Measurements from ENCODE around the gene MFSD6. TPM values are rescaled to one million over a fixed set of nuclear protein-coding genes. Genes with fewer than 3 reads are reported as not detected.

MFSD6 gene
- total and polyA plus RNA-seq, 5 donors from 2014 or later = 24.0 to 67.1 (median 29.2) TPM

GRCh38 chr2:190407246-190407661, 901 bp upstream of the MFSD6 start:
- peak overlapping the region; percentile 76 for H3K4me3 ChIP-seq (ENCODE audit: low read depth, low read length)

GRCh38 chr2:190408538-190409271, 550 bp downstream of the MFSD6 start:
- H3K27me3 ChIP-seq (ENCODE audit: control insufficient read depth, insufficient read depth, low read length) = no peaks in the 10 kb centered on the region
- peak overlapping the region; percentile 97 for H3K4me3 ChIP-seq (ENCODE audit: low read depth, low read length)
- peaks cover 39 to 49% (median 43%) of the 10 kb centered on the region in 4 donors for H3K4me1 Mint-ChIP-seq

More at GRCh38 chr2:190407246-190407661, 901 bp upstream of the MFSD6 start:
- Histone ChIP-seq H3K4me1 (ENCODE audit: control insufficient read depth, insufficient read depth, low read length, poor library complexity, severe bottlenecking) (peaks cover 26% of the 10 kb centered on the region), H3K9me3 (ENCODE audit: control insufficient read depth in 2 of 2, low read length in 2 of 2) (no peaks in the 10 kb centered on the region), H3K27ac (ENCODE audit: insufficient read depth, low read length, poor library complexity, severe bottlenecking) (peak overlapping the region; percentile 97), H3K27me3 (ENCODE audit: control insufficient read depth, insufficient read depth, low read length) (no peaks in the 10 kb centered on the region), H3K36me3 (ENCODE audit: control insufficient read depth, insufficient read depth, low read length) (no peaks in the 10 kb centered on the region)
- peaks cover 7% of the 10 kb centered on the region for H3K36me3 Mint-ChIP-seq
- ATAC-seq (ENCODE audit: low read depth in 2 of 2) (peak; percentile 38 to 54), DNase-seq (peak; percentile 32 to 86 (median 80))
- H3K4me1 Mint-ChIP-seq = peaks cover 27 to 34% (median 31%) of the 10 kb centered on the region in 4 donors
- H3K9me3 Mint-ChIP-seq = no peaks in the 10 kb centered on the region
- no peaks in the 10 kb centered on the region for H3K27me3 Mint-ChIP-seq
- no peak overlapping the region for H3K27ac Mint-ChIP-seq
- H3K4me3 Mint-ChIP-seq = no peak overlapping the region

DNA sequence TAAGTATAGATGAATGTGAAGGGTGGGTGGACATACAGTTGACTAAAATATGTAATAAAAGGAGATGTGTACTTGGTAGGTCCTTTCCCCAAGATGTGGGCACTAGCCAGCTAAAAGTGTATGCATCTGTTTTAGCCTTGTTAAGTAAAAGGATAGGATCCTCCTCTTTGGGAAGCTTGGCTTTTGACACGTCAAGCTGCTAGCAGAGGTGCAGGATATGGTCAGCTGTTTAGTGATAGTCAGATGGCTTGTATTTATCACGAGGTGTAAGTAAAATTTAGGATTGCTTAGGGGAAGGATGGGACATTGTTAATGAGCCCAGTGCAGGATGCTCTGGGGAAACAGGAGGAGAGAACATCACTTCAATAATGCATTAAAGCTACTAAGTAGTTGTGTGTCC, 1.5 kb downstream of the MFSD6 start:
- Mint-ChIP-seq H3K27me3 (no peaks in the 10 kb centered on the region), H3K9me3 (no peaks in the 10 kb centered on the region), H3K4me3 (peak overlapping the region; percentile 94 to 98 (median 96)), H3K4me1 (peaks cover 39 to 56% (median 50%) of the 10 kb centered on the region in 4 donors), H3K27ac (peak overlapping the region; percentile 95 to 98 (median 96)), H3K36me3 (peaks cover 14% of the 10 kb centered on the region)
- Histone ChIP-seq H3K27ac (ENCODE audit: insufficient read depth, low read length, poor library complexity, severe bottlenecking) (peak overlapping the region; percentile 97), H3K36me3 (ENCODE audit: control insufficient read depth, insufficient read depth, low read length) (no peaks in the 10 kb centered on the region), H3K4me3 (ENCODE audit: low read depth, low read length) (peak overlapping the region; percentile 97), H3K4me1 (ENCODE audit: control insufficient read depth, insufficient read depth, low read length, poor library complexity, severe bottlenecking) (peaks cover 32% of the 10 kb centered on the region), H3K27me3 (ENCODE audit: control insufficient read depth, insufficient read depth, low read length) (no peaks in the 10 kb centered on the region), H3K9me3 (ENCODE audit: control insufficient read depth in 2 of 2, low read length in 2 of 2) (no peaks in the 10 kb centered on the region)
- ATAC-seq (ENCODE audit: low read depth in 2 of 2) = no peak
- no peak for DNase-seq

More at GRCh38 chr2:190408538-190409271, 550 bp downstream of the MFSD6 start:
- H3K9me3 ChIP-seq (ENCODE audit: control insufficient read depth in 2 of 2, low read length in 2 of 2) = no peaks in the 10 kb centered on the region
- peak; percentile 76 to 86 (median 82) for DNase-seq
- peak overlapping the region; percentile 97 for H3K27ac ChIP-seq (ENCODE audit: insufficient read depth, low read length, poor library complexity, severe bottlenecking)
- Mint-ChIP-seq H3K27ac (peak overlapping the region; percentile 95 to 98 (median 96)), H3K27me3 (no peaks in the 10 kb centered on the region), H3K36me3 (peaks cover 13% of the 10 kb centered on the region), H3K4me3 (peak overlapping the region; percentile 94 to 98 (median 96)), H3K9me3 (no peaks in the 10 kb centered on the region)
- ATAC-seq (ENCODE audit: low read depth in 2 of 2) = peak; percentile 69 to 70
- peaks cover 26% of the 10 kb centered on the region for H3K4me1 ChIP-seq (ENCODE audit: control insufficient read depth, insufficient read depth, low read length, poor library complexity, severe bottlenecking)
- H3K36me3 ChIP-seq (ENCODE audit: control insufficient read depth, insufficient read depth, low read length) = no peaks in the 10 kb centered on the region

- peaks cover 14% of the 10 kb centered on the region for H3K36me3 Mint-ChIP-seq
- H3K4me3 Mint-ChIP-seq = peak overlapping the region; percentile 94 to 98 (median 96)
- no peaks in the 10 kb centered on the region for H3K9me3 Mint-ChIP-seq
- no peak for DNase-seq
- H3K27me3 Mint-ChIP-seq = no peaks in the 10 kb centered on the region
- Histone ChIP-seq H3K9me3 (ENCODE audit: control insufficient read depth in 2 of 2, low read length in 2 of 2) (no peaks in the 10 kb centered on the region), H3K36me3 (ENCODE audit: control insufficient read depth, insufficient read depth, low read length) (no peaks in the 10 kb centered on the region), H3K4me3 (ENCODE audit: low read depth, low read length) (peak overlapping the region; percentile 97), H3K27ac (ENCODE audit: insufficient read depth, low read length, poor library complexity, severe bottlenecking) (no peak overlapping the region), H3K27me3 (ENCODE audit: control insufficient read depth, insufficient read depth, low read length) (no peaks in the 10 kb centered on the region), H3K4me1 (ENCODE audit: control insufficient read depth, insufficient read depth, low read length, poor library complexity, severe bottlenecking) (peaks cover 33% of the 10 kb centered on the region)
- no peak for ATAC-seq (ENCODE audit: low read depth in 2 of 2)
- peaks cover 39 to 57% (median 51%) of the 10 kb centered on the region in 4 donors for H3K4me1 Mint-ChIP-seq
- peak overlapping the region in 2 of 3 donors; percentile 96 to 98 for H3K27ac Mint-ChIP-seq
These were observed 2.0 kb downstream of the MFSD6 start for GRCh38 chr2:190410166-190410565.

DNA sequence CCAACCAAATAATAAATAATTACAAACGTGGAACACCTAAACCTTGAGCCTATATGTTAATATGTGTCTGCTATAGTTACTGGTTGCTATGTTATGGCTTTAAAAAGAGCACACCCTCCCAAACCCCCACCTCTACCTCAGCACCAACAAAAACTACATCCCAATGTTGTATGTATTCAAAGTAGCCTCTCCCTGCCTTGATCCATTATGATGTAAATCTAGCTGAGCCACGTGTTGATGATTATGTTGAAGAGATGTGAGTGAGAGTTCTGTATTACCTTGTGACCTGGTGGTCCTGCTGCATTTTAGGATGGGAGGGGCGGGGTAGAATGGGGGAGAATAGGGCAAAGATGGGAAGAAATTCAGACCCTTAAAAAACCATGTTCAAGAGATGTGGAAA, 4.8 kb downstream of the MFSD6 start:
- no peak for ATAC-seq (ENCODE audit: low read depth in 2 of 2)
- no peaks in the 10 kb centered on the region for H3K9me3 Mint-ChIP-seq
- no peaks in the 10 kb centered on the region for H3K36me3 ChIP-seq (ENCODE audit: control insufficient read depth, insufficient read depth, low read length)
- no peak for DNase-seq
- peaks cover 14% of the 10 kb centered on the region for H3K36me3 Mint-ChIP-seq
- no peaks in the 10 kb centered on the region for H3K27me3 ChIP-seq (ENCODE audit: control insufficient read depth, insufficient read depth, low read length)
- peak overlapping the region; percentile 8 for H3K4me3 ChIP-seq (ENCODE audit: low read depth, low read length)
- H3K4me1 Mint-ChIP-seq = peaks cover 48 to 81% (median 70%) of the 10 kb centered on the region in 4 donors
- peaks cover 58% of the 10 kb centered on the region for H3K4me1 ChIP-seq (ENCODE audit: control insufficient read depth, insufficient read depth, low read length, poor library complexity, severe bottlenecking)
- peak overlapping the region in 3 of 4 donors; percentile 34 to 78 (median 37) for H3K4me3 Mint-ChIP-seq
- H3K9me3 ChIP-seq (ENCODE audit: control insufficient read depth in 2 of 2, low read length in 2 of 2) = no peaks in the 10 kb centered on the region
- no peaks in the 10 kb centered on the region for H3K27me3 Mint-ChIP-seq
- peak overlapping the region; percentile 14 to 62 (median 43) for H3K27ac Mint-ChIP-seq
- no peak overlapping the region for H3K27ac ChIP-seq (ENCODE audit: insufficient read depth, low read length, poor library complexity, severe bottlenecking)

DNA sequence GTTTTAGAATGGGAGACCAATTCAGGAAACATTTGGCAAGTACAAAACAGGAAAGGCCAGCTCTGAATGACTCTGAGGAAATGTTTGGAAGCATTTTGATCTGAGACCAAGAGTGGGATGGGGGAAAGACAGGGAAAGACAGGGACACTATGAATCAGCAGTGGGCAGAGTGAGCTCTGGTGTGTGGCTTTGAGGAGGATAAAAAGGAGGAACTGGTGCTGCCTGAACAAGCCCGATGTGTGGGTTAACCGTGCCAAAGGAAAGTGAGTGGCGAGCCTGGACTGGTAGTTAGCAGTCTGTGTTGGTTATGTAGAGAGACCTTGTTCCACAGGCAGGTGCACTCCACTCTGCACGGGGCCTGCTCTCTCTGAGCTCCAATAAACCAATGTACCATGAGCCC, 5.3 kb downstream of the MFSD6 start:
- Histone ChIP-seq H3K27ac (ENCODE audit: insufficient read depth, low read length, poor library complexity, severe bottlenecking) (no peak overlapping the region), H3K4me3 (ENCODE audit: low read depth, low read length) (peak overlapping the region; percentile 8), H3K36me3 (ENCODE audit: control insufficient read depth, insufficient read depth, low read length) (no peaks in the 10 kb centered on the region), H3K4me1 (ENCODE audit: control insufficient read depth, insufficient read depth, low read length, poor library complexity, severe bottlenecking) (peaks cover 61% of the 10 kb centered on the region), H3K9me3 (ENCODE audit: control insufficient read depth in 2 of 2, low read length in 2 of 2) (no peaks in the 10 kb centered on the region), H3K27me3 (ENCODE audit: control insufficient read depth, insufficient read depth, low read length) (no peaks in the 10 kb centered on the region)
- H3K27me3 Mint-ChIP-seq = no peaks in the 10 kb centered on the region
- DNase-seq = no peak
- no peaks in the 10 kb centered on the region for H3K9me3 Mint-ChIP-seq
- H3K4me1 Mint-ChIP-seq = peaks cover 48 to 85% (median 74%) of the 10 kb centered on the region in 4 donors
- H3K36me3 Mint-ChIP-seq = peaks cover 14% of the 10 kb centered on the region
- H3K27ac Mint-ChIP-seq = peak overlapping the region; percentile 43 to 75 (median 62)
- no peak for ATAC-seq (ENCODE audit: low read depth in 2 of 2)
- peak overlapping the region in 2 of 4 donors; percentile 8 to 78 for H3K4me3 Mint-ChIP-seq

- Mint-ChIP-seq H3K27ac (peak overlapping the region; percentile 48 to 96 (median 85)), H3K27me3 (no peaks in the 10 kb centered on the region), H3K36me3 (peaks cover 22% of the 10 kb centered on the region), H3K4me1 (peaks cover 42 to 88% (median 78%) of the 10 kb centered on the region in 4 donors), H3K4me3 (peak overlapping the region in 3 of 4 donors; percentile 26 to 64 (median 34)), H3K9me3 (no peaks in the 10 kb centered on the region)
- ATAC-seq (ENCODE audit: low read depth in 2 of 2) (no peak), DNase-seq (no peak)
- Histone ChIP-seq H3K4me1 (ENCODE audit: control insufficient read depth, insufficient read depth, low read length, poor library complexity, severe bottlenecking) (peaks cover 47% of the 10 kb centered on the region), H3K27me3 (ENCODE audit: control insufficient read depth, insufficient read depth, low read length) (no peaks in the 10 kb centered on the region), H3K4me3 (ENCODE audit: low read depth, low read length) (peak overlapping the region; percentile 71), H3K9me3 (ENCODE audit: control insufficient read depth in 2 of 2, low read length in 2 of 2) (no peaks in the 10 kb centered on the region), H3K36me3 (ENCODE audit: control insufficient read depth, insufficient read depth, low read length) (peaks cover 2% of the 10 kb centered on the region), H3K27ac (ENCODE audit: insufficient read depth, low read length, poor library complexity, severe bottlenecking) (peak overlapping the region; percentile 81)
These were observed 7.1 kb downstream of the MFSD6 start for GRCh38 chr2:190415251-190415650.

All from CD4-positive, CD25-positive, alpha-beta regulatory T cell (primary cell).